Measurements from ENCODE around the gene OR1C1.

Gene OR1C1

GRCh38 chr1:247738315-247738714, 22.0 kb downstream of the OR1C1 start, which contains the start of gene OR14K1:
OR14K1 (plus strand) TSS chr1:247738615; CDS start chr1:247738615, 0 bp downstream.
- TF ChIP-seq REST (IDR thresholded peaks at IDR 0.05; ENCODE audit: insufficient read depth in 1 of 2, low read depth in 2 of 2, low read length in 2 of 2) (no peak), POLR2AphosphoS5 (IDR thresholded peaks at IDR 0.05; ENCODE audit: low read depth, low read length) (no peak), TAF1 (IDR thresholded peaks at IDR 0.05; ENCODE audit: borderline replicate concordance, insufficient read depth, low read length) (no peak), SIN3A (IDR thresholded peaks at IDR 0.05; ENCODE audit: borderline replicate concordance, insufficient read depth, low read length) (no peak), FOXP2 (optimal IDR thresholded peaks at IDR 0.05; ENCODE audit: borderline replicate concordance, extremely low read depth, extremely low read length, insufficient read depth) (no peak)

- TF ChIP-seq SIN3A (IDR thresholded peaks at IDR 0.05; ENCODE audit: borderline replicate concordance, insufficient read depth, low read length), result no peak
- no peak for TF ChIP-seq POLR2AphosphoS5 (IDR thresholded peaks at IDR 0.05; ENCODE audit: low read depth, low read length)
- TF ChIP-seq FOXP2 (optimal IDR thresholded peaks at IDR 0.05; ENCODE audit: borderline replicate concordance, extremely low read depth, extremely low read length, insufficient read depth), result no peak
- TF ChIP-seq REST (IDR thresholded peaks at IDR 0.05; ENCODE audit: insufficient read depth in 1 of 2, low read depth in 2 of 2, low read length in 2 of 2), result no peak
- TF ChIP-seq TAF1 (IDR thresholded peaks at IDR 0.05; ENCODE audit: borderline replicate concordance, insufficient read depth, low read length), result no peak
Observed at GRCh38 chr1:247721222-247721621, 39.1 kb downstream of the OR1C1 start.

GRCh38 chr1:247716546-247716945, 43.8 kb downstream of the OR1C1 start, which contains the start of gene OR6F1:
OR6F1 (minus strand) TSS chr1:247716646; CDS start chr1:247712755, 3,891 bp downstream.
- TF ChIP-seq REST (IDR thresholded peaks at IDR 0.05; ENCODE audit: insufficient read depth in 1 of 2, low read depth in 2 of 2, low read length in 2 of 2), result no peak
- no peak for TF ChIP-seq FOXP2 (optimal IDR thresholded peaks at IDR 0.05; ENCODE audit: borderline replicate concordance, extremely low read depth, extremely low read length, insufficient read depth)
- TF ChIP-seq POLR2AphosphoS5 (IDR thresholded peaks at IDR 0.05; ENCODE audit: low read depth, low read length), result no peak
- no peak for TF ChIP-seq TAF1 (IDR thresholded peaks at IDR 0.05; ENCODE audit: borderline replicate concordance, insufficient read depth, low read length)
- no peak for TF ChIP-seq SIN3A (IDR thresholded peaks at IDR 0.05; ENCODE audit: borderline replicate concordance, insufficient read depth, low read length)

GRCh38 chr1:247713753-247714152, 46.6 kb downstream of the OR1C1 start:
- TF ChIP-seq POLR2AphosphoS5 (IDR thresholded peaks at IDR 0.05; ENCODE audit: low read depth, low read length), result no peak
- TF ChIP-seq FOXP2 (optimal IDR thresholded peaks at IDR 0.05; ENCODE audit: borderline replicate concordance, extremely low read depth, extremely low read length, insufficient read depth), result no peak
- no peak for TF ChIP-seq TAF1 (IDR thresholded peaks at IDR 0.05; ENCODE audit: borderline replicate concordance, insufficient read depth, low read length)
- TF ChIP-seq REST (IDR thresholded peaks at IDR 0.05; ENCODE audit: insufficient read depth in 1 of 2, low read depth in 2 of 2, low read length in 2 of 2), result no peak
- TF ChIP-seq SIN3A (IDR thresholded peaks at IDR 0.05; ENCODE audit: borderline replicate concordance, insufficient read depth, low read length), result no peak
